H1 (cell line): ENCODE data around the gene TAF4. TPM values are rescaled to one million over a fixed set of nuclear protein-coding genes. Genes with fewer than 3 reads are reported as not detected.

Experiments used
- CTBP2 ChIP-seq: IDR thresholded peaks from 2 replicates; pipeline ENCODE4 v1.7.0; 2011; ENCODE audit warnings: borderline replicate concordance, mild to moderate bottlenecking, moderate library complexity, mixed read lengths, low read length; ENCODE audit not compliant: insufficient read depth, insufficient read length
- polyA plus RNA-seq, 7 experiments: library from polyadenylated mRNA; depleted of rRNA in 3 of 7; stranded (reverse) in 5 of 7; unstranded in 2 of 7; fragments of >200 nt in 5 of 7; fragments of 200-250 nt in 2 of 7; gene quantifications; 1 replicate in 5 of 7; 2 replicates in 1 of 7; 4 replicates in 1 of 7; pipeline versions ENCODE4 v1.2.1 to v1.2.3, GENCODE V29; 2011 to 2013; ENCODE audit warnings: missing spikeins in 2 of 7, mixed read lengths in 2 of 7
- total RNA-seq: library from RNA; stranded (reverse); fragmentation: NEBNext Ultra II Directional; extraction: Animal tissue kit (Norgen Biotek cat#: 25700); gene quantifications from 2 replicates; pipeline ENCODE4 v1.2.1, GENCODE V29; 2021

TAF4 gene
- total and polyA plus RNA-seq, 2 of the 8 experiments (the other 6 are each of a cell fraction or from before 2014, with no cell fraction given) = 16.0 to 30.1 TPM

DNA sequence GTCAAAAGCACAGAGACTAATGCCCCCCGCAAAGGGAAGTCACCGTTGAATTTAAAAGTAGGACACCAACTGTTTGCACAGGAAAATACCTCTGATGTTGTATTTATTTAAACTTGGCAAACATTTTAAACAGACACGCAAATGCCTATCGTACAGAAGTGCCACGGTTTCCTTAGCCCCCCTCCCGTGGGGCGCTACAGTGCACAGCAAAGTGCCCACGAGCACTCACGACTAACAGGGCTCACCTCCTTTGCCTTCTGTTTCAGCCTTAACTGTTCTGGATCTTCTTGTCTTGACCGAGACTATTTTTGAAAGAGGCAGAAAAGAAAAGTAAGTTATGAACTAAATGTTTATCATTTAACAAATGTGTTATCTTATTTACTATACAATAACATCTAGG is 67.8 kb downstream of the TAF4 start (continued):
- no peak for TF ChIP-seq CTBP2
